NB4 (cell line): Measurements from ENCODE around the gene PDCD1LG2.

Experiments
- CTCF ChIP-seq: IDR thresholded peaks from one replicate; pipeline ENCODE4 v1.5.1; 2012; ENCODE audit warnings: low read depth, low read length
- POLR2A ChIP-seq: IDR thresholded peaks from 2 replicates; pipeline ENCODE4 v1.6.1; 2011; ENCODE audit warnings: mild to moderate bottlenecking; ENCODE audit not compliant: insufficient read length; ENCODE audit errors: extremely low read depth

GRCh38 chr9:5512658-5513452 lies 2.5 kb downstream of the PDCD1LG2 start:
- no peak for TF ChIP-seq CTCF
- no peak for TF ChIP-seq POLR2A
